SK-N-MC (cell line): ENCODE results near the gene FILIP1L.

Source experiments
- DNase-seq: peaks from one replicate; pipeline ENCODE4 v3.0.0-alpha.2; 2011; ENCODE audit warnings: low read depth, low spot score
- H3K27ac ChIP-seq: fragments of 200-600 bp; sonication (generic); 2 replicates; pipeline ENCODE4 v1.5.1; 2016; ENCODE audit warnings: mixed run types
- H3K36me3 ChIP-seq: fragments of 200-600 bp; sonication (generic); 2 replicates; pipeline ENCODE4 v1.6.1; 2017; ENCODE audit warnings: antibody characterized with exemption, low read length, mixed read lengths; ENCODE audit not compliant: insufficient read depth
- H3K4me3 ChIP-seq: fragments of 200-600 bp; sonication (generic); 2 replicates; pipeline ENCODE4 v1.5.1; 2016
- H3K9ac ChIP-seq: fragments of 200-600 bp; sonication (generic); 2 replicates; pipeline ENCODE4 v1.8.0; 2017; ENCODE audit warnings: mixed run types, mixed read lengths; ENCODE audit not compliant: insufficient read length
- H3K9me3 ChIP-seq: fragments of 200-600 bp; sonication (generic); 2 replicates; pipeline ENCODE4 v1.6.1; 2017; ENCODE audit warnings: low read depth, mild to moderate bottlenecking, antibody characterized with exemption, low read length, moderate library complexity, mixed read lengths
- EZH2 ChIP-seq: fragments of 200-600 bp; sonication (generic); IDR thresholded peaks from one replicate; pipeline ENCODE4 v1.6.1; 2017; ENCODE audit warnings: antibody characterized with exemption
- FOXP2 ChIP-seq: optimal IDR thresholded peaks from 2 replicates; pipeline ENCODE3; 2011; ENCODE audit warnings: mild to moderate bottlenecking, moderate library complexity; ENCODE audit not compliant: insufficient read depth; ENCODE audit errors: extremely low read length, control extremely low read depth
- POLR2AphosphoS5 ChIP-seq: IDR thresholded peaks from 2 replicates; pipeline ENCODE4 v1.6.1; 2012; ENCODE audit warnings: mild to moderate bottlenecking, low read depth, low read length, borderline replicate concordance

Gene FILIP1L

GRCh38 chr3:100114413-100115030 lies at the start of gene FILIP1L:
FILIP1L (minus strand) TSS chr3:100114501.
- DNase-seq = no peak
- TF ChIP-seq FOXP2 (no peak), POLR2AphosphoS5 (no peak), EZH2 (no peak)
- Histone ChIP-seq H3K9me3 (no peaks in the 10 kb centered on the region), H3K36me3 (no peaks in the 10 kb centered on the region), H3K4me3 (no peak within 1 kb of the TSS), H3K27ac (no peak within 1 kb of the TSS), H3K9ac (no peak within 1 kb of the TSS)

GRCh38 chr3:100163787-100164186 lies 49.5 kb upstream of the FILIP1L start:
- Histone ChIP-seq H3K9ac (no peak overlapping the region), H3K9me3 (no peaks in the 10 kb centered on the region), H3K4me3 (no peak overlapping the region), H3K36me3 (peaks cover 17% of the 10 kb centered on the region; the same call in 1 of the 2 replicates), H3K27ac (peak overlapping the region; percentile 66)
- TF ChIP-seq EZH2 (no peak), POLR2AphosphoS5 (no peak), FOXP2 (no peak)
- DNase-seq = no peak

GRCh38 chr3:100160521-100160920 lies 46.2 kb upstream of the FILIP1L start:
- H3K9me3 ChIP-seq = no peaks in the 10 kb centered on the region; the same call in 1 of the 2 replicates
- DNase-seq = no peak
- TF ChIP-seq POLR2AphosphoS5 (no peak), FOXP2 (no peak)
- H3K9ac ChIP-seq = no peak overlapping the region
- H3K36me3 ChIP-seq = peaks cover 14% of the 10 kb centered on the region
- H3K4me3 ChIP-seq = no peak overlapping the region
- H3K27ac ChIP-seq = no peak overlapping the region

GRCh38 chr3:100159331-100160153 lies 45.2 kb upstream of the FILIP1L start:
- no peak for DNase-seq
- peaks cover 16% of the 10 kb centered on the region for H3K36me3 ChIP-seq
- H3K9ac ChIP-seq = no peak overlapping the region
- no peak overlapping the region for H3K4me3 ChIP-seq
- H3K9me3 ChIP-seq = no peaks in the 10 kb centered on the region; the same call in 1 of the 2 replicates
- TF ChIP-seq EZH2 (no peak), FOXP2 (no peak), POLR2AphosphoS5 (no peak)
- H3K27ac ChIP-seq = peak overlapping the region; percentile 52; the same call in 1 of the 2 replicates

GRCh38 chr3:100158918-100159330 lies 44.6 kb upstream of the FILIP1L start:
- Histone ChIP-seq H3K27ac (peak overlapping the region; percentile 52; the same call in 1 of the 2 replicates), H3K4me3 (no peak overlapping the region), H3K9me3 (no peaks in the 10 kb centered on the region; the same call in 1 of the 2 replicates), H3K36me3 (peaks cover 20% of the 10 kb centered on the region), H3K9ac (no peak overlapping the region)
- TF ChIP-seq POLR2AphosphoS5 = no peak
- TF ChIP-seq FOXP2 = no peak
- TF ChIP-seq EZH2 = no peak
- no peak for DNase-seq

- Histone ChIP-seq H3K4me3 (no peak overlapping the region), H3K36me3 (peaks cover 26% of the 10 kb centered on the region), H3K9ac (no peak overlapping the region), H3K27ac (no peak overlapping the region), H3K9me3 (no peaks in the 10 kb centered on the region; the same call in 1 of the 2 replicates)
- DNase-seq = no peak
- no peak for TF ChIP-seq EZH2
- no peak for TF ChIP-seq FOXP2
- no peak for TF ChIP-seq POLR2AphosphoS5
Measured at GRCh38 chr3:100157685-100158084, 43.4 kb upstream of the FILIP1L start.

GRCh38 chr3:100155590-100155989 lies 41.3 kb upstream of the FILIP1L start:
- peaks cover 29% of the 10 kb centered on the region for H3K36me3 ChIP-seq
- TF ChIP-seq FOXP2 = no peak
- no peak for TF ChIP-seq EZH2
- no peak for TF ChIP-seq POLR2AphosphoS5
- no peak overlapping the region for H3K4me3 ChIP-seq
- no peak overlapping the region for H3K9ac ChIP-seq
- H3K9me3 ChIP-seq = no peaks in the 10 kb centered on the region; the same call in 1 of the 2 replicates
- DNase-seq = no peak
- H3K27ac ChIP-seq = peak overlapping the region; percentile 78

GRCh38 chr3:100155128-100155527 lies 40.8 kb upstream of the FILIP1L start:
- Histone ChIP-seq H3K9ac (no peak overlapping the region), H3K27ac (peak overlapping the region; percentile 78), H3K36me3 (peaks cover 29% of the 10 kb centered on the region), H3K4me3 (no peak overlapping the region), H3K9me3 (no peaks in the 10 kb centered on the region; the same call in 1 of the 2 replicates)
- DNase-seq = peak; percentile 47
- TF ChIP-seq POLR2AphosphoS5 = no peak; the same call in 1 of the 2 replicates

- H3K9ac ChIP-seq = no peak overlapping the region
- no peak overlapping the region for H3K27ac ChIP-seq
- no peak overlapping the region for H3K4me3 ChIP-seq
- no peaks in the 10 kb centered on the region; the same call in 1 of the 2 replicates for H3K9me3 ChIP-seq
- no peak for DNase-seq
- TF ChIP-seq FOXP2 (no peak), POLR2AphosphoS5 (no peak), EZH2 (no peak)
- peaks cover 29% of the 10 kb centered on the region for H3K36me3 ChIP-seq
Measured at GRCh38 chr3:100154171-100154570, 39.9 kb upstream of the FILIP1L start.
